Rectal smooth muscle tissue (tissue), 1 donor: ENCODE data around the gene GRIK3.
"Not testable (repeated sequence)": the region's sequence is repeated elsewhere in the genome, so short reads cannot be mapped to it uniquely, and the experiment has no call there.

Source experiments
- H3K27ac ChIP-seq: one replicate; pipeline ENCODE4 v1.7.0; 2013; ENCODE audit warnings: low read depth, low read length, inconsistent platforms
- H3K27me3 ChIP-seq: one replicate; pipeline ENCODE4 v1.7.0; 2013; ENCODE audit warnings: low read length; ENCODE audit not compliant: control insufficient read depth, insufficient read depth
- H3K36me3 ChIP-seq: one replicate; pipeline ENCODE4 v1.7.0; 2013; ENCODE audit warnings: low read length; ENCODE audit not compliant: control insufficient read depth, insufficient read depth
- H3K4me1 ChIP-seq: one replicate; pipeline ENCODE4 v1.7.0; 2013; ENCODE audit warnings: low read length; ENCODE audit not compliant: control insufficient read depth, insufficient read depth
- H3K4me3 ChIP-seq: one replicate; pipeline ENCODE4 v1.7.0; 2013; ENCODE audit warnings: low read length
- H3K9ac ChIP-seq: one replicate; pipeline ENCODE4 v1.7.0; 2013; ENCODE audit warnings: low read length

The GRIK3 gene

DNA sequence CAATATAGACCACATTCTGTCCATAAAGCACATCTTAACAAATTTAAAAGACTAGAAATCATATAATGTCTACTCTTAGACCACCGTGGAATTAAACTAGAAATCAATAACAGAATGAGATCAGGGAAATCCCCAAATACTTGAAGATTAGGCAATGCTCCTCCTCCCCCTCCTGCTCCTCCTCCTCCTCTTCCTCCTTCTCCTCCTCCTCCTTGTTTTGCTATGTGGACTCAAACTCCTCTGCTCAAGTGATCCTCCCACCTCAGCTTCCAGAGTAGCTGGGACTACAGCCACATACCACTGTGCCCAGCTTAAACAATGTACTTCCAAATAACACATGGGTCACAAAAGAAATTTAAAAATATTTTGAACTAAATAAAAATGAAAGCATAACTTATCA lies 134.2 kb downstream of the GRIK3 start:
- Histone ChIP-seq H3K36me3 (no peaks in the 10 kb centered on the region), H3K27ac (no peak overlapping the region), H3K9ac (no peak overlapping the region), H3K4me1 (no peaks in the 10 kb centered on the region), H3K4me3 (no peak overlapping the region), H3K27me3 (no peaks in the 10 kb centered on the region)

DNA sequence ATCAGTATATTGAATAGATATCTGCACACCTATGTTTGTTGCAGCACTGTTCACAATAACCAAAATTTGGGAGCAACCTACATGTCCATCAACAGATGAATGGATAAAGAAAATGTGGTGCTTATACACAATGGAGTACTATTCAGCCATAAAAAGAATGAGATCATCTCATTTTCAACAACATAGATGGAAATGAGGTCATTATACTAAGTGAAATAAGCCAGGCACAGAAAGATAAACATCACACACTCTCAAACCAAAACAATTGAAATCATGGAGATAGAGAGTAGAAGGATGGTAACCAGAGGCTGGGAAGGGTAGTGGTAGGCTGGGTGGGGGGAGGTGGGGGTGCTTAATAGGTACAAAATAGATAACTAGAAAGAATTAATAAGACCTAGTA lies 136.5 kb downstream of the GRIK3 start:
- H3K27ac ChIP-seq, H3K9ac ChIP-seq, H3K27me3 ChIP-seq, H3K4me1 ChIP-seq, H3K4me3 ChIP-seq, H3K36me3 ChIP-seq: not testable (repeated sequence)

DNA sequence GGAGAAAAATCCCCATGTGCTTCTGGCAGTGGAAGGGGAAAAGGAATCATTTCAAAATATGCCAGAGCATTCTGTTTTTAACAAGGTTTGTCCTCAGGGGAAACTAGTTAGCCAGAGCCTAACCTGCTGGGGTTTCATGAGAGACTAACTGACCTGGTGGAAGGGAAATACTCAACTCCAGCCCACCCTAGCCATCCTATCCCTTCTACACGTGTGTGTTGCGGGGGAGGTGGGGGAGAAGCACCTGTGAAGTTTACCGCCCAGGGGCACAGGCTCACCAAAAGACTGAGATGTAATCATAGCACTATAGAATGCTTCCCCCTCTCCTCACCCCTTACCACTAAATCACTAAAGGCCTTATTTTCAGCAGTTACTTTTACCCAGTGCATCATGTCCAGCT lies 139.5 kb downstream of the GRIK3 start:
- Histone ChIP-seq H3K27me3 (no peaks in the 10 kb centered on the region), H3K4me3 (no peak overlapping the region), H3K4me1 (no peaks in the 10 kb centered on the region), H3K27ac (no peak overlapping the region), H3K36me3 (no peaks in the 10 kb centered on the region), H3K9ac (no peak overlapping the region)

DNA sequence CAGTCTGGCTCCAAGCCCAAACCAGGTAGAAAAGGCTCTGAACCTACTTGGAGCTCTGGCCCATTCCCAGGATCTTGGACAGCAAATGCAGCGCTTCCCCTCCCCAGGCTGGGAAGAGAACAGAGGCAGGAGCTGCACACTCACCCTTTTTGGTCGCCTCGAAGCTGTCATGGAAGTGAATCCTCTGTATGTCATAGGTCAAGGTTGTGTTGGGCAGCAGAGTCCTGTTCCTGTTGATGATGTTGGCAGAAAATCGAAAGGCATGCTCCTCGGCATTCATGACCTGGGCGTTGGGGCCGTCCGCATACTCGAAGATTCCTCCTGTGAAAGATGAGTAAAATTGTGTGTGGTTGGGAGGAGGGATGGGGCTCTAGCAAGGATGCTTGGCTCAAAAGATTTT lies 143.5 kb downstream of the GRIK3 start:
- no peaks in the 10 kb centered on the region for H3K27me3 ChIP-seq
- no peaks in the 10 kb centered on the region for H3K36me3 ChIP-seq
- no peak overlapping the region for H3K4me3 ChIP-seq
- no peak overlapping the region for H3K9ac ChIP-seq
- H3K4me1 ChIP-seq: no peaks in the 10 kb centered on the region
- H3K27ac ChIP-seq: no peak overlapping the region

DNA sequence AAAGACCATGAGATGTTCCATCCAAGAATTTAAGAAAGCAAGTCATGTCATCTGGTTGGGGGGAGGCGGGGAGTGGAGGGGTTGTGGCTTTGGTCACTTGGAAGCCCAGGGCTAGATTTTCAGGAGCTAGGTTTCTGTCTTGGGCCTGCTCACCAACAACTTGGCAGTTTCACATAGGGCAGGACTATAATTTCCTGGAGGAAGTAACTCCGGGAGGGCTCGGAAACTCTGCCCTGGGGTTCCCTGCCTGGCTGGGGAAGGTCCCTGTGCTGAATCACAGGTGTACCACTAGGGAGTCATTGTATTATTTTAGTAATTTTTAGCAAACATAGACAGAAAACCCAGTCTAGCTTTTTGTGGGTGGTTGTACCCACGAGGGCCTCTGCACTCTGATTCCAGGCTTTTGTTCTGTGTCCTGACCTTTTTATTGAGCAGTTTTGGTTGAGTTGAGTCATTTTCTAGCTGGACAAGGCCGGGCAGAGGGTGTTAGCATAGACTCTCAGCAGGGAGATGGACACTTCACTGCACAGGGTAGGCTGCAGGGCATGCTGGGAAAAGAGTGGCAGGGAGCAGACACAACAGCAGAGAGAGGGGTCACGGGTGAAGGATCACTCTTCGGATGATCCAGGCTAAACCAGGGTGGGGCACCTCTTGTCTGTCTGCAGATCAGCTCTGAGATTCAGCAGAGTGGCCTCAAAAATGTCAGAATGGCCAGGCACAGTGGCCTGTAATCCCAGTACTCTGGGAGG lies 144.7 kb downstream of the GRIK3 start:
- Histone ChIP-seq H3K4me3 (no peak overlapping the region), H3K4me1 (no peaks in the 10 kb centered on the region), H3K36me3 (no peaks in the 10 kb centered on the region), H3K27ac (no peak overlapping the region), H3K27me3 (no peaks in the 10 kb centered on the region), H3K9ac (no peak overlapping the region)

- Histone ChIP-seq H3K4me1 (no peaks in the 10 kb centered on the region), H3K27ac (no peak overlapping the region), H3K4me3 (no peak overlapping the region), H3K9ac (no peak overlapping the region), H3K27me3 (no peaks in the 10 kb centered on the region), H3K36me3 (no peaks in the 10 kb centered on the region)
Observed at GRCh38 chr1:36888811-36889477, 145.4 kb downstream of the GRIK3 start.

- no peak overlapping the region for H3K4me3 ChIP-seq
- H3K9ac ChIP-seq: no peak overlapping the region
- no peak overlapping the region for H3K27ac ChIP-seq
- H3K27me3 ChIP-seq: no peaks in the 10 kb centered on the region
- H3K36me3 ChIP-seq: no peaks in the 10 kb centered on the region
- H3K4me1 ChIP-seq: no peaks in the 10 kb centered on the region
Observed at GRCh38 chr1:36885540-36886357, 148.6 kb downstream of the GRIK3 start.

- H3K36me3 ChIP-seq: no peaks in the 10 kb centered on the region
- H3K27ac ChIP-seq: no peak overlapping the region
- no peak overlapping the region for H3K4me3 ChIP-seq
- H3K27me3 ChIP-seq: no peaks in the 10 kb centered on the region
- H3K9ac ChIP-seq: no peak overlapping the region
- no peaks in the 10 kb centered on the region for H3K4me1 ChIP-seq
Observed at GRCh38 chr1:36884801-36885200, 149.5 kb downstream of the GRIK3 start.

DNA sequence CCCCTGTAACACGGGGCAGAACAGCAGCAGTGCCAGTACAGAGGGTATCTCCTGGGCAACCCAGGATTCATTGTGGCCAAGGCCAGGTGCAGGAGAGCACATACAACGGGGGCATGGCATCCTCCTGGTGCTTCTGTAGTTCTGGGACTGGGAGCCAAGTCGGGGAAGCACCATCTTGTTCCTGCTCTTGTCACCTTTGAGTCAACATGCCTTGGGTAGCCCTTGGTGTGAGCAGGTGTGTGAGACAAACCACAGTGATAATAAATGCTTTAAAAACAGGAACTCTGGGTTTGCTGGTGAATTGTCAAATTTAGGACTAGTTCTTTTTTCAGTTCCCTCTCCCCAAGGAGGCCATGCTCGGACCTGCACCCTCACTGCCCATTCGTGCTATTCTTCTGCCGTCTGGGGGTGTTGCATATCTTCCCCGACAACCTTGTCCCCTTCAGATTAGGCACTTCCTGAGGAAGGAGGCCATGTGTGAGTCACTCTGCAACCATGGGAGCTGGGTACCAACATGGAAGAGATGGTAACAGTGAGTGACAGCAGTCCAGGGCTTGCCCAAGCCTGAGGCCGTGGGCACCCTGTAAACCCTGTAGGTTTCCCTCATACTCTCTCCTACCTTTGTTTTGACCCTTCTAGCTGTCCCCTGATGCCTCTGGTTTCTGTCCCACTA lies 150.2 kb downstream of the GRIK3 start:
- H3K36me3 ChIP-seq: no peaks in the 10 kb centered on the region
- no peak overlapping the region for H3K4me3 ChIP-seq
- H3K4me1 ChIP-seq: no peaks in the 10 kb centered on the region
- H3K27ac ChIP-seq: no peak overlapping the region
- no peak overlapping the region for H3K9ac ChIP-seq
- H3K27me3 ChIP-seq: no peaks in the 10 kb centered on the region

GRCh38 chr1:36883315-36883949 lies 150.9 kb downstream of the GRIK3 start:
- Histone ChIP-seq H3K36me3 (no peaks in the 10 kb centered on the region), H3K27me3 (no peaks in the 10 kb centered on the region), H3K9ac (no peak overlapping the region), H3K4me1 (no peaks in the 10 kb centered on the region), H3K4me3 (no peak overlapping the region), H3K27ac (no peak overlapping the region)

DNA sequence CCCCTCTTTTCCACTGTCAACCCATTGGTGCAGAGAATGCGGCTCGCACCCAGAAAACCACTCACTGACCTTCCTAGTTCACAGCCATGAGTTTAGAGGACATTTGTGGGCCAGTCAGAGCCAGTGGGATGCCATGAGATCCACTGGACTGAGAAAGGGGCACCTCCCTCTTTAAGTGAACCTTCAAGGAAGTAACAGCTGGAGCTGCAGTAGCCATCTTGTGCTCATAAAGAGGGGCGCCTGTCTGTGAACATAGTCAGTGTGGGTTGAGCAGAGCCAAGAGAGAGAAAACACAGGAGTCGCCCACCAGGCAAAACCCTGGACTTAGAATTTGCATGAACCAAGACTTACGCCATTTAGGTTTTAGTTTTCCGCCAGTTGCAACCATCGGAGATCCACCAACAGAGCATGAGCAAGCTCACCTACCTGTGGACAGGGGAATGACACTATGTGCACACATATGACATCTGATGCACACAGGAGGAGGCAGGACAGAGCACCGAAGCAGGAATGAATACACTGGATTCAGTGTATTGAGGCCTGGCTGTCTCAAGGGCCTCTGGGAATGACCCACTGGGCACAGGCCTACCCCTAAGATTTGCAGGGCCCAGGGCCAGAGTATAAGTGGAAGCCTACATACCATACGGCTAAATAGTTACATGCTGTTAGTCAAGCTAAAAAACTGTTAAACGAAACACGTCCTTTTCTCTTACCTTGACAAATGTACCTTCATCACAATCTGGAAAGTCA lies 151.6 kb downstream of the GRIK3 start:
- Histone ChIP-seq H3K4me3 (no peak overlapping the region), H3K27me3 (no peaks in the 10 kb centered on the region), H3K36me3 (no peaks in the 10 kb centered on the region), H3K9ac (no peak overlapping the region), H3K27ac (no peak overlapping the region), H3K4me1 (no peaks in the 10 kb centered on the region)
